GM18505 (cell line): ENCODE results near the gene ACOT7.
"Not testable (repeated sequence)": the region's sequence is repeated elsewhere in the genome, so short reads cannot be mapped to it uniquely, and the experiment has no call there.

Experiments used
- ATAC-seq: cut with Tn5 transposase; IDR thresholded peaks from one replicate; pipeline ENCODE4 v1.9.1; 2021; ENCODE audit not compliant: unreplicated experiment
- POLR2A ChIP-seq: IDR thresholded peaks from 4 replicates; pipeline ENCODE4 v1.6.1; 2011; ENCODE audit warnings: borderline replicate concordance; ENCODE audit not compliant: insufficient read depth, insufficient read length; ENCODE audit errors: extremely low read depth

Gene ACOT7

GRCh38 chr1:6392809-6393399 lies 663 bp downstream of the ACOT7 start:
- TF ChIP-seq POLR2A = peak; percentile 73
- peak; percentile 23 for ATAC-seq

- ATAC-seq = no peak
These were observed 1.4 kb downstream of the ACOT7 start for GRCh38 chr1:6391951-6392808.

GRCh38 chr1:6389971-6390370 lies 3.6 kb downstream of the ACOT7 start:
- no peak for TF ChIP-seq POLR2A
- ATAC-seq = no peak

More at GRCh38 chr1:6391951-6392808, 1.4 kb downstream of the ACOT7 start:
- TF ChIP-seq POLR2A = no peak

- TF ChIP-seq POLR2A = no peak
- no peak for ATAC-seq
These were observed 7.1 kb downstream of the ACOT7 start for GRCh38 chr1:6386371-6386949.

GRCh38 chr1:6385488-6386191 lies 7.9 kb downstream of the ACOT7 start:
- no peak for TF ChIP-seq POLR2A
- no peak for ATAC-seq

- ATAC-seq = no peak
- no peak for TF ChIP-seq POLR2A
These were observed 8.6 kb downstream of the ACOT7 start for GRCh38 chr1:6384962-6385361.

GRCh38 chr1:6384135-6384534 lies 9.4 kb downstream of the ACOT7 start:
- no peak for TF ChIP-seq POLR2A
- ATAC-seq = no peak

- no peak for TF ChIP-seq POLR2A
- ATAC-seq = no peak
These were observed 13.5 kb downstream of the ACOT7 start for GRCh38 chr1:6380037-6380436.

- no peak for ATAC-seq
- TF ChIP-seq POLR2A = no peak
These were observed 15.3 kb downstream of the ACOT7 start for GRCh38 chr1:6378096-6378746.

- TF ChIP-seq POLR2A = no peak
- ATAC-seq = no peak
These were observed 19.4 kb downstream of the ACOT7 start for GRCh38 chr1:6373961-6374720.

- not testable (repeated sequence) for ATAC-seq
These were observed 21.3 kb downstream of the ACOT7 start for GRCh38 chr1:6372236-6372635.

- ATAC-seq = no peak
- TF ChIP-seq POLR2A = no peak
These were observed 23.6 kb downstream of the ACOT7 start for GRCh38 chr1:6370006-6370405.
